OCI-LY1 (cell line): ENCODE data around the gene SYNDIG1.

Experiments used
- H2AFZ ChIP-seq: fragments of 200-600 bp; sonication (generic), shearing (Covaris generic); 2 replicates; pipeline ENCODE4 v1.6.0; 2014; ENCODE audit warnings: antibody characterized with exemption, mild to moderate bottlenecking, low read length
- H3F3A ChIP-seq: fragments of 200-600 bp; sonication (generic), shearing (Covaris generic); 2 replicates; pipeline ENCODE4 v1.6.0; 2014; ENCODE audit warnings: mild to moderate bottlenecking, antibody characterized with exemption, low read length, moderate library complexity; ENCODE audit not compliant: insufficient read depth
- H3K27ac ChIP-seq: fragments of 200-600 bp; sonication (generic); 2 replicates; pipeline ENCODE4 v1.5.1; 2014; ENCODE audit warnings: low read length, mixed run types, mild to moderate bottlenecking, low read depth; ENCODE audit not compliant: poor library complexity, severe bottlenecking
- H3K27me3 ChIP-seq: fragments of 200-600 bp; sonication (generic); 2 replicates; pipeline ENCODE4 v1.6.0; 2014; ENCODE audit warnings: antibody characterized with exemption, mild to moderate bottlenecking, low read length, moderate library complexity; ENCODE audit not compliant: insufficient read depth
- H3K36me3 ChIP-seq: fragments of 200-600 bp; sonication (generic); 2 replicates; pipeline ENCODE4 v1.6.1; 2014; ENCODE audit warnings: mild to moderate bottlenecking, antibody characterized with exemption, low read length, moderate library complexity, mixed read lengths; ENCODE audit not compliant: insufficient read depth
- H3K4me1 ChIP-seq: fragments of 200-600 bp; sonication (generic); 2 replicates; pipeline ENCODE4 v1.5.1; 2014; ENCODE audit warnings: mild to moderate bottlenecking, low read length, moderate library complexity; ENCODE audit not compliant: insufficient read depth, severe bottlenecking
- H3K4me2 ChIP-seq: fragments of 200-600 bp; sonication (generic), shearing (Covaris generic); 2 replicates; pipeline ENCODE4 v1.6.1; 2014; ENCODE audit warnings: low read length
- H3K4me3 ChIP-seq: fragments of 200-600 bp; sonication (generic); 2 replicates; pipeline ENCODE4 v1.5.1; 2014; ENCODE audit warnings: low read length, low read depth, mild to moderate bottlenecking, mixed read lengths; ENCODE audit not compliant: poor library complexity, severe bottlenecking
- H3K79me2 ChIP-seq: fragments of 200-600 bp; shearing (Covaris generic); 2 replicates; pipeline ENCODE4 v1.6.1; 2016; ENCODE audit warnings: mixed run types, low read length, mixed read lengths; ENCODE audit not compliant: insufficient read depth
- H3K9ac ChIP-seq: fragments of 200-600 bp; sonication (generic), shearing (Covaris generic); 2 replicates; pipeline ENCODE4 v1.6.1; 2014; ENCODE audit warnings: mild to moderate bottlenecking, low read length, mixed read lengths
- H3K9me2 ChIP-seq: fragments of 200-600 bp; sonication (generic), shearing (Covaris generic); 2 replicates; pipeline ENCODE4 v1.6.1; 2014; ENCODE audit warnings: low read depth, mild to moderate bottlenecking, low read length, mixed read lengths
- H3K9me3 ChIP-seq: fragments of 200-600 bp; shearing (Covaris generic); 2 replicates; pipeline ENCODE4 v1.6.1; 2014; ENCODE audit warnings: low read length, mixed read lengths
- H4K20me1 ChIP-seq: fragments of 200-600 bp; sonication (generic), shearing (Covaris generic); 2 replicates; pipeline ENCODE4 v1.6.0; 2016; ENCODE audit warnings: mild to moderate bottlenecking, low read length; ENCODE audit not compliant: insufficient read depth
- CTCF ChIP-seq: fragments of 200-600 bp; sonication (generic), shearing (Covaris generic); IDR thresholded peaks from 2 replicates; pipeline ENCODE4 v1.5.1; 2017; ENCODE audit warnings: mild to moderate bottlenecking, antibody characterized with exemption, low read length, moderate library complexity, mixed read lengths
- EZH2 ChIP-seq: fragments of 200-600 bp; sonication (generic), shearing (Covaris generic); IDR thresholded peaks from 2 replicates; pipeline ENCODE4 v1.8.0; 2017; ENCODE audit warnings: borderline replicate concordance, mixed run types, mild to moderate bottlenecking, antibody characterized with exemption, low read length, moderate library complexity, mixed read lengths

The SYNDIG1 gene

GRCh38 chr20:24627926-24628325, 158.5 kb downstream of the SYNDIG1 start:
- Histone ChIP-seq H3K4me1 (no peaks in the 10 kb centered on the region), H3K27me3 (no peaks in the 10 kb centered on the region), H2AFZ (no peak overlapping the region), H3K4me2 (no peak overlapping the region), H3F3A (no peaks in the 10 kb centered on the region), H3K27ac (no peak overlapping the region), H4K20me1 (no peaks in the 10 kb centered on the region), H3K9me2 (no peaks in the 10 kb centered on the region), H3K36me3 (no peaks in the 10 kb centered on the region), H3K4me3 (no peak overlapping the region), H3K9ac (no peak overlapping the region), H3K9me3 (no peaks in the 10 kb centered on the region), H3K79me2 (no peaks in the 10 kb centered on the region)
- no peak for TF ChIP-seq EZH2
- no peak for TF ChIP-seq CTCF

- TF ChIP-seq CTCF, result no peak
- TF ChIP-seq EZH2, result no peak
- no peaks in the 10 kb centered on the region for H4K20me1 ChIP-seq
- H3K79me2 ChIP-seq, result no peaks in the 10 kb centered on the region
- no peaks in the 10 kb centered on the region for H3K9me3 ChIP-seq
- no peak overlapping the region for H3K4me2 ChIP-seq
- no peaks in the 10 kb centered on the region for H3K36me3 ChIP-seq
- H3K9ac ChIP-seq, result no peak overlapping the region
- no peak overlapping the region for H2AFZ ChIP-seq
- 0 out of 2 replicates have a peak, but pooled peaks cover 4% of the 10 kb centered on the region for H3K27me3 ChIP-seq
- no peaks in the 10 kb centered on the region for H3K4me1 ChIP-seq
- H3F3A ChIP-seq, result no peaks in the 10 kb centered on the region
- no peak overlapping the region for H3K4me3 ChIP-seq
- no peaks in the 10 kb centered on the region for H3K9me2 ChIP-seq
- H3K27ac ChIP-seq, result no peak overlapping the region
These were observed 159.6 kb downstream of the SYNDIG1 start for GRCh38 chr20:24628985-24629384.

- Histone ChIP-seq H3K27me3 (0 out of 2 replicates have a peak, but pooled peaks cover 4% of the 10 kb centered on the region), H3K4me2 (no peak overlapping the region), H4K20me1 (no peaks in the 10 kb centered on the region), H3K27ac (no peak overlapping the region), H3K4me1 (no peaks in the 10 kb centered on the region), H3K36me3 (no peaks in the 10 kb centered on the region), H2AFZ (no peak overlapping the region), H3K9me2 (no peaks in the 10 kb centered on the region), H3K9me3 (no peaks in the 10 kb centered on the region), H3K79me2 (no peaks in the 10 kb centered on the region), H3F3A (no peaks in the 10 kb centered on the region), H3K4me3 (no peak overlapping the region), H3K9ac (no peak overlapping the region)
- TF ChIP-seq EZH2 (no peak), CTCF (no peak)
These were observed 160.2 kb downstream of the SYNDIG1 start for GRCh38 chr20:24629668-24630067.
